ENCODE results near the gene TERB2. TPM values are rescaled to one million over a fixed set of nuclear protein-coding genes. Genes with fewer than 3 reads are reported as not detected.
"Not testable (repeated sequence)": the region's sequence is repeated elsewhere in the genome, so short reads cannot be mapped to it uniquely, and the experiment has no call there.

TERB2 gene
- total and polyA plus RNA-seq, 2 donors (not counting 3 experiments of a cell fraction or from before 2014, with no cell fraction given): not detected

GRCh38 chr15:45023659-45024225 is 67.3 kb downstream of the TERB2 start:
- CTCF ChIA-PET: interaction anchor here (1.4 to 2.4 kb wide), 2 partner anchors 12 to 94 kb away, joined by 6 to 15 read pairs; no protein-coding TSS in a partner anchor
- POLR2A ChIA-PET: no interaction called here
- Histone ChIP-seq H3K79me2 (ENCODE audit: control insufficient read depth, insufficient read depth, low read length) (peaks cover 4% of the 10 kb centered on the region), H2AFZ (ENCODE audit: low read depth, low read length) (peak overlapping the region; percentile 99), H3K4me1 (ENCODE audit: control insufficient read depth, extremely low read depth, insufficient read depth, low read length) (peaks cover 25% of the 10 kb centered on the region), H3K36me3 (ENCODE audit: control insufficient read depth in 2 of 2, extremely low read depth in 1 of 2, insufficient read depth in 2 of 2, low read length in 2 of 2) (no peaks in the 10 kb centered on the region), H3K4me3 (replicated peaks in 1 of 3; ENCODE audit: insufficient read depth in 1 of 3, low read depth in 1 of 3, low read length in 3 of 3) (peak overlapping the region; percentile 46 to 75 (median 70)), H3K9me1 (replicated peaks; ENCODE audit: control insufficient read depth, extremely low read depth, insufficient read depth, low read length) (no peaks in the 10 kb centered on the region), H3K9ac (replicated peaks; ENCODE audit: extremely low read depth, insufficient read depth, low read length) (no peak overlapping the region), H3K4me2 (ENCODE audit: insufficient read depth, low read length) (peak overlapping the region; percentile 83), H4K20me1 (replicated peaks; ENCODE audit: control insufficient read depth, extremely low read depth, insufficient read depth, low read length) (no peaks in the 10 kb centered on the region), H3K9me3 (replicated peaks; ENCODE audit: control insufficient read depth, insufficient read depth, low read length) (no peaks in the 10 kb centered on the region), H3K27me3 (ENCODE audit: control insufficient read depth in 2 of 2, insufficient read depth in 2 of 2, low read length in 2 of 2) (peaks cover 0 to 2% of the 10 kb centered on the region in 2 experiments), H3K27ac (ENCODE audit: insufficient read depth, low read depth, low read length) (peak overlapping the region; percentile 53)
- peak; percentile 56 for FAIRE-seq
- dilution Hi-C loops (cut with MboI; ENCODE audit: extremely low pct_ligation_motif_present, low sequenced_read_pairs): no loop called here
- TF ChIP-seq JUN (IDR thresholded peaks at IDR 0.05; ENCODE audit: borderline replicate concordance, insufficient read depth, insufficient read length, low read depth) (no peak), FOS (IDR thresholded peaks at IDR 0.05; ENCODE audit: borderline replicate concordance, insufficient read depth, low read length) (no peak), POLR2AphosphoS5 (IDR thresholded peaks at IDR 0.05; ENCODE audit: insufficient read depth, low read depth, low read length) (no peak), POLR2A (IDR thresholded peaks at IDR 0.05; ENCODE audit: low read depth, low read length) (no peak), MAX (IDR thresholded peaks at IDR 0.05; ENCODE audit: insufficient read depth, insufficient read length) (no peak), GATA2 (IDR thresholded peaks at IDR 0.05; ENCODE audit: insufficient read depth, insufficient read length, low read depth, low read length) (no peak), CTCF (IDR thresholded peaks at IDR 0.05; ENCODE audit: extremely low read depth in 1 of 2, insufficient read depth in 1 of 2, low read depth in 1 of 2, low read length in 2 of 2) (no peak), EZH2 (IDR thresholded peaks at IDR 0.05; ENCODE audit: borderline replicate concordance, low read depth, low read length, severe bottlenecking) (no peak), MYC (IDR thresholded peaks at IDR 0.05; ENCODE audit: low read depth, low read length) (no peak)
- DNase-seq (ENCODE audit: low read depth, low spot score): peak; percentile 37
- intact Hi-C loops (cut with micrococcal nuclease): no loop called here
- no TSS peak for BruUV-seq (replicated peaks)

- POLR2A ChIA-PET; H3K79me2 ChIP-seq (ENCODE audit: control insufficient read depth, insufficient read depth, low read length); H3K27me3 ChIP-seq (ENCODE audit: control insufficient read depth in 2 of 2, insufficient read depth in 2 of 2, low read length in 2 of 2); H3K4me2 ChIP-seq (ENCODE audit: insufficient read depth, low read length); H3K4me3 ChIP-seq (replicated peaks in 1 of 3; ENCODE audit: insufficient read depth in 1 of 3, low read depth in 1 of 3, low read length in 3 of 3); H2AFZ ChIP-seq (ENCODE audit: low read depth, low read length); H3K9ac ChIP-seq (replicated peaks; ENCODE audit: extremely low read depth, insufficient read depth, low read length); BruUV-seq (replicated peaks); H3K36me3 ChIP-seq (ENCODE audit: control insufficient read depth in 2 of 2, extremely low read depth in 1 of 2, insufficient read depth in 2 of 2, low read length in 2 of 2); dilution Hi-C loops (cut with MboI; ENCODE audit: extremely low pct_ligation_motif_present, low sequenced_read_pairs); H3K9me1 ChIP-seq (replicated peaks; ENCODE audit: control insufficient read depth, extremely low read depth, insufficient read depth, low read length); intact Hi-C loops (cut with micrococcal nuclease); H3K27ac ChIP-seq (ENCODE audit: insufficient read depth, low read depth, low read length); H4K20me1 ChIP-seq (replicated peaks; ENCODE audit: control insufficient read depth, extremely low read depth, insufficient read depth, low read length); DNase-seq (ENCODE audit: low read depth, low spot score); FAIRE-seq; H3K9me3 ChIP-seq (replicated peaks; ENCODE audit: control insufficient read depth, insufficient read depth, low read length): not testable (repeated sequence)
- peaks cover 25% of the 10 kb centered on the region for H3K4me1 ChIP-seq (ENCODE audit: control insufficient read depth, extremely low read depth, insufficient read depth, low read length)
- CTCF ChIA-PET: interaction anchor here (1.4 to 2.4 kb wide), 2 partner anchors 12 to 93 kb away, joined by 6 to 15 read pairs; no protein-coding TSS in a partner anchor
These were observed 68.2 kb downstream of the TERB2 start for GRCh38 chr15:45024649-45025048.
